HG03097 (cell line): Measurements from ENCODE around the gene BMERB1.
"Not testable (repeated sequence)": the region's sequence is repeated elsewhere in the genome, so short reads cannot be mapped to it uniquely, and the experiment has no call there.

Source experiments
- ATAC-seq: cut with Tn5 transposase; IDR thresholded peaks from one replicate; pipeline ENCODE4 v1.9.1; 2021; ENCODE audit not compliant: unreplicated experiment, low FRiP score

Gene BMERB1

DNA sequence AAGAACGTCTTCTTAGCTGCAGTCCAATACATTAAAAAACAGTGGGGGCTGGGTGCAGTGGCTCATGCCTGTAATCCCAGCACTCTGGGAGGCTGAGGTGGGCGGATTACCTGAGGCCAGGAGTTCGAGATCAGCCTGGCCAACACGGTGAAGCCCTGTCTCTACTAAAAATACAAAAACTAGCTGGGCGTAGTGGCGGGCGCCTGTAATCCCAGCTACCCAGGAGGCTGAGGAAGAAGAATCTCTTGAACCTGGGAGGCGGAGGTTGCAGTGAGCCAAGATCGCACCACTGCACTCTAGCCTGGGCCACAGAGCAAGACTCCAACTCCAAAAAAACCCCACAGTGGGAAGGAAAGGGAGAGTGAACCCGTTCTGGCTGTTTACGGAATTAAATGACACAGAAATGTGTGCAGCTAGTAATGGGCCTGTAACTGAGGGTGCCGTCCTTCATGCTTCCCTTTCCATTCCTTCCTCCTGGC lies 172.9 kb downstream of the BMERB1 start:
- not testable (repeated sequence) for ATAC-seq

DNA sequence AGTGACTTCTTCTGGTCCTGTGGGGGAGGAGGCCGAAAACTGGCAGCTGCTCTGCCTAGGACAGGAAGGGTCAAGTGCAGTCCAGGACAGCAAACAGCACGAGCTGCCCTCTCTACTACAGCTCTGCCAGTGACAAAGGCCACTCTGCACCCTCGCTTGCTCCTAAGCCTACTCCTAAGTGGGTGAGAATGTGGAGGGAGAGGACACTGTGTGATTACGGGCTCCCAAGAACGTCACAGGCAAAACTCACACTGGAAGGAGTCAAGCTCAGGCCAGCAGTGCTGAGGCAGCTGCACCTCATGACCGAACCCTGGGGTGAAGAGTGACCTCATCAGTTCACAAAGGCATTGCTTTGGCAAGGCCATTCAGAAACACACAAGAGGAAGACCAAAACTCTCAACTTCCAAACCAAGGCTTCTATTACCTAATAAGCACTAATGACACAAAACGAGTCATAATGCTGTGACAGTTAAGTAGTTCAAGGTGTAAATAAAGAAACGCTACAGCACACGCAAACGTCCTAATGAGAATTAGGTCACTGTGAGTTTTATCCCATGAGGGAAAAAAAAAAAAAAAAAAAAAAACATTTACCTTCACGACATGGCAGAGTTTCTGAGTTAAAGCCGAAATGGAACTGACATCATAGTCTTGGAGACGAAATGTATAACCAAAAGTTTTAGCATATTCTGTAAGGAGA lies 173.5 kb downstream of the BMERB1 start:
- ATAC-seq = no peak

DNA sequence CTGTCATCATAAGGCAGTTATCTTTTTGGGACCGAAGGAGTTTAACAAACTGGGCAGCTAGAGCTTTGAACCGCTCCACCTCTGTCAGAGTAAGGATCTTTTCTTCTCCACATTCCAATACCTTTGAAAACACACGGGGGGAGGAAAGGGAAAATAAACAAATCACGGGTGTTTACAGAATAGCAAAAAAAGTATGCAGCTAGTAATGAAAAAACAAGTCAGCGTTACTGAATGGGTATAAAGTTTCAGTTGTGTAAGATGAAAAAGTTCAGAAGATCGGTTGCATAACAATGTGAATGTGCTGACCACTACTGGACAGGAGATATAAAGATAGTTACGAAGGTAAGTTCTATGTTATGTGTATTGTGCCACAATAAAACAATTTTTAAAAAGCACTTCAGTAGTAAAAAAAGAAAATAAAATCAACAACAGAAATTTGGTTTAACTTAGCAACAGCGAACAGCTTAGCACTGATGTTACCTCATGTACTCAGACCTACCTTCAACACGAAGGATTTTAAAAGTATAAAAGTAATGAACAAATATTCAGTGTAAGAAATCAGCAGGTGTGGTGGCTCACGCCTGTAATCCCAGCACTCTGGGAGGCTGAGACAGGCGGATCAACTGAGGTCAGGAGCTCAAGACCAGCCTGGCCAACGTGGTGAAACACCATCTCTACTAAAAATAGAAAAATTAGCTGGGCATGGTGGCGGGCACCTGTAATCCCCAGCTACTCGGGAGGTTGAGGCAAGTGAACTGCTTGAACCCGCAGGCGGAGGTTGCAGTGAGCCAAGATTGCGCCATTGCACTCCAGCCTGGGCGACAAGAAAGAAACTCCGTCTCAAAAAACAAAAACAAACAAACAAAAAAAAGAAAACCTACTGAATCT lies 174.3 kb downstream of the BMERB1 start:
- no peak for ATAC-seq

DNA sequence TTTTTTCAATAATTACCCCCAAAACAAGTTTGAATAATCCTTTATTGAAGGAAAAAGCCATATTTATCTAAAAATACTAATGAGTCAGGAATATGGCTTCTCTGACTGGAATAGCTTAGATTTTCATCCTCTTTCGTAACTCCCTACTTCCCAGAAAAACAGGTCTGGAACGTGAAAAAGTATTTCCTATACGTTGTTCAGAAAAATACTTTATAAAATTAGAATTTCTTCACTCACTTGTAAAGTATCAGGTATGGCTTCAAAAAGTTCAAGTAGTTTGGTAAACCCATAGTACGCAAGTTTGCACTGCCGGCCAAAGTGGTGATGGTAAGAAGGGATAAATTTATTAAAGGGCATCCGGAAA lies 174.9 kb downstream of the BMERB1 start:
- no peak for ATAC-seq

DNA sequence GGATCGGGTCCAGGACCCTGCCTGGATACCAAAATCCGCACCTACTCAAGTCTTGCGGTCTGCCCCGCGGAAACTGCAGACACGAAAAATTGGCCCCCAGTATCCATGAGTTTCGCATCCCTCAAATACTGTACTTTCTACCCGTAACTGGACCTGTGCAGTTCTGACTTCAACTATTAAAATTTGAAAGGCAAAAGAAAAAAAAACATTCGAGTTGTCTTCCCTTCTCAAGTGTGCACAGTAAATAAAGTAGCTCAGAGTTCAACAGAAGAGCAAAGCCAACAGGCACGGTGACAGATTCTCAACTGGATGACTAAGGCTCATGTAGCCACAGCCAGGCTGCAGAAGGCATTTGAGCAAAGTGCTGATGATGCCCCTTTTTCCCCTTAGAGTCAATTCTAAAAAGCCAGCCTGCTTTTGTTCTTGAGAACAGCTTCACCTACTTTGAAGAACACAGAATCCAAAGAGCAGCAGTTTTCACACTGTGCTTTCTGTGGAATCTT lies 176.0 kb downstream of the BMERB1 start:
- no peak for ATAC-seq

DNA sequence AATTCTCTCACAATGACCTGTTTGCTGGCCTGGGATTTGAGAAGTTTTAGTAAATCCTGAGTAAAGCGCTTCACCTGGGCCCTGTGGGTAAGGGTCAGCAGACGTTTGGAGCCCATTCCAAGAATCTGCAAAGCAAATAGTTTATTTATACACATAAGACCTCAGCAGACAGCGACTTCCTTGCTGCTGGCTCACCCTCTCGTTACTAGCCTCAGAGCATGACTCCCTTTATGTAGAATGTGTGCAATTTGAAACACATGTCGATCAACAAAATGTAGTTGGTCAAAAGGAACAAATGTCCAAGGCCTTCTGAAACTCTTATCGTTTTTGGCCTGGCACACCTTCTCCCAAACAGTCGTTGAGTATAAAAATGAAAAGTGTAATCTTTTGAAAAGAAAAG lies 177.2 kb downstream of the BMERB1 start:
- no peak for ATAC-seq

DNA sequence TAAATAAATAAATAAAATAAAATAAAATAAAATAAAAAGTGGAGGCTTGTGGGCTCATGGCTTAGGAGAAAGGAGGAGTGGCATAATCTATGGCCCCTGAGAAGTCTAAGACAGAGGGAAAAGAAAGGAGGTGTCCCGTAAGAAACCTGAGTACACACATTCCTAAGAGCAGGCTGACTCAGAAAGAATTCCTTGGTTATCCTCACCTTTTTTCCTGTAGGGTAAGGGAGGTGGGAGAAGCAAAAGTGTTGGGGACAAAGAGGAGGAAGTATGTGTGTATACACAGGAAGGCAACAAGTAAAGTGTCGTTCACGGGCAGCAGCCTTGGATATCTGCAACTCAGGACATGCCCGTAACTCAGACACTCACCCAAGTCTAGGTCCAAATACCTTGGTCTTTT lies 179.3 kb downstream of the BMERB1 start:
- no peak for ATAC-seq

DNA sequence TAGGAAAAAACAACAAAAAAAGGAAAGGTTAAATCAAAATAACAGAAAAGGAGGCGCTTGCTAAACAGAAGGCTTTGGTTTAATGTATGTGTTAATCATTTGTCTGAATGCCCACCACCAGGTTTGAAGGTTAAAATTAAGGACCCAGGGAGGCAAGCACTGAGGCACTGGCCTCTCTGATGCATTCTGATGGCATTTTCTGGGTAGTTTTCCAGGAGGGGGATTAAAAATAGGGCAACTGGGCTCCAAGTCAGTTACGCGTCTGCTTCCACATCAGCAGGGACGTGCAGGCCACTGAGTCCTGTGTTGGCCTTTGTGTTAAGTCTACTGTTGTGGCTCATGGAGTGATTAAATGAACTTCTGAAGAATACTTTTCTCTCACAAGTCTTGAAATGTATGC lies 181.6 kb downstream of the BMERB1 start:
- ATAC-seq = no peak

DNA sequence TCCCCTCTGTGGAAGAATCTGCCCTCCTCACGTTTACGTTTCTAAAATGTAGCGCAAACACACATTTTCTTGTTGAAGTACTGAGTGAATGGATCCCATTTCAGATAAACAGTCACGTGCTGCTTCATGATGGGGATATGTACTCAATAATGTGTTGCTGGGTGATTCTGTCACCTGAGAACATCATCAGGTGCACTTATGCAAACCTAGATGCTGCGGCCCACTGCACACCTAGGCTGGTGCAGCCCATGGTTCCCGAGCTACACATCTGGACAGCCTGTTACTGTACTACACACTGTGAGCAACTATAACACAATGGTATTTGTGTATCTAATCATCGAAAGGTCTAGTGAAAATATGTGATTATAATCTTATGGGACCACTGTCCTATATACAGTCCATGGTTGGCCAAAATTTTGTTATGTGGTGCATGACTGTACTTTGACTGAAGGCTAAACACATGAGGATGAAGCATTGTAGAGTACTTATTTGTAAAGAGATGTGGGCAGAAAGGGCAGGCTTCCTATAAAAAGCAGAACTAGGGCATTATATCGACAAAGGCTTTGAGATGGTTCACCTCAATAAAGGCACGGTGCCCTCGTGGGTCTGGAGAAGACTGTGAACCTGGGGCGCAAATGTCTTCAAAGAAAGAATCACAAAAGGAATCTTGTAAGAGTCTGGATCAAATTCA lies 182.2 kb downstream of the BMERB1 start:
- no peak for ATAC-seq

GRCh38 chr16:15617901-15618300 lies 183.5 kb downstream of the BMERB1 start:
- no peak for ATAC-seq

DNA sequence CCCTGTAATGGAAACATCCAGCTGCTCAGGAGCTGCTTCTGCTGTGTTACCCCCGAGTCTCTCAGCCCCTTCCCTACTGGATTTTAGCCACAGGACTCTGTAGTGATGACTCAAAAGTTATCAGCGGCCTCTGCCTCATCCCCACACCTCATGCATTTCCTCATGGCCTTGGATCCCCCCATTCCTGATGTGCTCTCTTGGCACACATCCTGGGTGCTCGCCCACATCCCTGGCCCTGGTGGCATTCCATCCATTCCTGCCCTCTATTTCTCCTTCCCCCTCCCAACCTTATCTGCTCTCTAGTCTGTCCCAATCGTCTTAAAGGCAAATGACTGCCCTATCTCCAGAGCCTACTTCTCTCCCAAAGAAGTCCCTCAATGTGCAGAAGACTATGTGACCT lies 184.0 kb downstream of the BMERB1 start:
- ATAC-seq = no peak

DNA sequence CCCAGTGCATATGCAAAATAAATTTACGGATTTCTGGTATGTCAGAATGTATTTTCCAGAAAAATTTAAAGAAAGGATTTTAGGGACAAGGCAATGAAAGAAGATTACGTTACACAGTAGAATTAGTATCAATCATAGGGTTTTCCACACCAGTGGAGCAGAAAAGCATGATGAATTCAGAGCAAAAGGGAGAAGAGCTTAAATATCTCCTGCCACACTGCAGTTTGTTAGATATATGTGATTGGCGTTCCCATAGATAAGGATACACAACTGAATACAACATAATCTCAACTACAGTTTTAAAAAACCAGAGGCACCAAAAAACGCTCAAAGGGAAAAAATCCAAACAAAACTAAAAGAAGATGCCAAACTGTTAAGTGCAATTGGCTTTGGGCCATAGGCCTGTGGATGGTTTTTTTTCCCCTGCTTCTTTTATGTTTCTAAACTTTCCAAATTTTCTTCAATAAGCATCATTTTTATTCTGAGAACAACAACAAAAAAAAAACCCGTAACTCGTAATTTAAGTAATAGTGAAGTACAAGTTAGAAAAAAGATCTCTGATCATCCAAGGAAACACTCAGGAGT lies 186.3 kb downstream of the BMERB1 start:
- ATAC-seq = no peak

GRCh38 chr16:15621456-15621855 lies 187.1 kb downstream of the BMERB1 start:
- ATAC-seq = no peak

GRCh38 chr16:15621889-15622288 lies 187.5 kb downstream of the BMERB1 start:
- ATAC-seq = no peak

DNA sequence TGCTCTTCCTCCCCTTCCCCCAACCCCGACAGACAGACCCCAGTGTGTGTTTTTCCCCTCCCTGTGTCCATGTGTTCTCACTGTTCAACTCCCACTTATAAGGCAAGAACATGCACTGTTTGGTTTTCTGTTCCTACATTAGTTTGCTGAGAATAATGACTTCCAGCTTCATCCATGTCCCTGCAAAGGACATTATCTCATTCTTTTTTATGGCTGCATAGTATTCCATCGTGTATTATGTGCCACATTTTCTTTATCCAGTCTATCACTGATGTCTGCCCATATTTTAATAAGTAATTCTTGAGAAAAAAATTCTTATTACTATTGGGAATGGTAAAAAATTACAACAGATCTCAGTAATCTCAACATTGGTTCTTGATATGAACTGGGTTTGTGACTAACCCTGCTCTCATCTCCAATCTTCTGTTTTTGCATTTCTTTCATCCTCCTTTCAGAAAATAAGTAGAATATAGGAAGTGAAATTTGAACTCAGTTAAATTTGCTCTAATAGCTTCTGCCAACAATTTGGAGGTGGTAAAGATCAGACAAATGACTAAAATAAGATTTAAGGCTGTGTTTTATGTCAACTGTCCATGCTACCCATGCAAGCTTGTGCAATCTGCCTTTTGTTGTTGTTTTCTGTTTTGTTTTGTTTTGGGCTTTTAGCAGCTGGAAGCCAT lies 197.5 kb downstream of the BMERB1 start:
- no peak for ATAC-seq

DNA sequence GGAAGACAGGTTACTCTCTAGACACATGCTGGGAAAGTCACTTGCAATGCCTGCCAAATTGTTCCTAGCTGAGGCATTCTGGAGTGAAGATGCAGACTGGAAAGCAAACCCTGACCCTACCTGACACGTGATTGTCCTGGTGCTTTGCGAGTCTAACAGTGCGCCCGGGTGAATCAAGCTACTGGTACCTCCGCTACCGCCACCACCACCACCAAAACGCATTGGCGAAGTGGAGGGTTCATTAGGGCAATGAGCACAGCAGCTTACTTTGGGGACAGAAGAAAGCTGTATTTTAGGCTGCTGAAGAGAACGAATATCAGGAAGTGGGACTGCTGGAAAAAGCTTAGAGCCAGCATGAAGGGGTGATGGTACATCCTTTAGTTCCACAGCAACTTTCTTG lies 201.5 kb downstream of the BMERB1 start:
- ATAC-seq = no peak

GRCh38 chr16:15636392-15636873 lies 202.0 kb downstream of the BMERB1 start:
- ATAC-seq = no peak
